ENCODE measurements around the gene AMZ1.

The AMZ1 gene

GRCh38 chr7:2643386-2644219, 44.4 kb upstream of the AMZ1 start:
- Histone ChIP-seq H3K4me3 (peak overlapping the region; percentile 55), H3K4me2 (peak overlapping the region; percentile 97), H3K4me1 (peaks cover 99% of the 10 kb centered on the region), H3K27ac (peak overlapping the region; percentile 82), H3K9me3 (no peaks in the 10 kb centered on the region), H4K20me1 (peaks cover 95% of the 10 kb centered on the region), H3K27me3 (no peaks in the 10 kb centered on the region), H3K9ac (peak overlapping the region; percentile 72), H3K36me3 (peaks cover 51% of the 10 kb centered on the region)
- no peak for TF ChIP-seq Cebpa-rat (IDR thresholded peaks at IDR 0.05)

DNA sequence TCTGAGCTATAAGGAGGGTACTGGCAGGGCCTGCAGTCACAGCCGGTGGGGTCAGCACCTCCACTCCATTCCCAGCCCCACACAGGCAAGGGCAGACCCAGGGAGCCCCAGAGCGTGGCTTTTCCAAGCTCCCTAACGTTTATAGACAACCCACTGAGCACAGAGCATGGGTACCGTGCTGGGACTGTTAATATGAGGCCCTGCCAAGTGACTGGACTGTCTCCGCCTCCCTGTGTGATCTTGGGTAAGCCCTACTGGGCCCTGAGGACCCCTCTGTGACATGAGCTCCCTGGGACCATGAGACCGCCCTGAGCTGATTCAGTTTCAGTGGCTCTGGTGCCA, 43.8 kb upstream of the AMZ1 start:
- peaks cover 51% of the 10 kb centered on the region for H3K36me3 ChIP-seq
- H3K27me3 ChIP-seq, result no peaks in the 10 kb centered on the region
- peak overlapping the region; percentile 82 for H3K27ac ChIP-seq
- H3K9me3 ChIP-seq, result no peaks in the 10 kb centered on the region
- peaks cover 96% of the 10 kb centered on the region for H3K4me1 ChIP-seq
- TF ChIP-seq Cebpa-rat (IDR thresholded peaks at IDR 0.05), result no peak
- H3K4me3 ChIP-seq, result peak overlapping the region; percentile 55
- H3K9ac ChIP-seq, result peak overlapping the region; percentile 72
- peaks cover 95% of the 10 kb centered on the region for H4K20me1 ChIP-seq
- peak overlapping the region; percentile 97 for H3K4me2 ChIP-seq

DNA sequence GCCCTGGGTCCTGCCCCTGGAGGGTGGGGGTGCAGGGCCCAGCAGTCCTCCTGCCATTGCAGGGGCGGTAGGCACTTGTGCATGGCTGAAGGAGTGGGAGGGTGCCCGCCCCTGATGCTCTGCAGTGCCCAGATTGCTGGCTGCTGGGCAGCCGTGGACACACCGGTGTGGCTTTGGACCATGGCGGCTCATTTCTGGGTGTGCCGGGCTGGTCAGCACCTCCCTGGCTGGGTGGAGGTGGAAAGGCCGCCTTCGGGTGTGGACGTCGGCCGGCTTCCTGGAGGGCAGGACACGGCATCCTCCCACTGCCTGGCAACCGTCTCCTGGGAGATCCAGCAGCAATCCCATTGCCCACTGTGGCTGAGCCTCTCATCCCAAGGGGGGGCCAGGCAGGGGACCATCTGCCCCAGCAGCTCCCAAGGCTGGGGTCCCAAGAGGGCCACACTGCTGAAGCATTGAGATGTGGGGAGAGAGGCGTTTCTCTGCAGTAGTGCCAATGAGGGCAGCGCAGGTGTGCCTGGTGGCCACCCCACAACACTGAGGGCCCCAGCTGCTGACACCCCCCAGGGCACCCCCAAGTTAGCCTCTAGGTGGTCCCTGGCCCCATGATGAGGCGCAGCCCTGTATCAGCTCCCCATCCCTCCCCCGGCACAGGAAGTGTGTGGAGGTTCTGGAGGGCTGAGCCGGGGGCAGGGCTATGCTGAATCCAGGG, 43.3 kb upstream of the AMZ1 start:
- peak overlapping the region; percentile 82 for H3K27ac ChIP-seq
- H3K27me3 ChIP-seq, result no peaks in the 10 kb centered on the region
- H3K9me3 ChIP-seq, result no peaks in the 10 kb centered on the region
- H3K4me2 ChIP-seq, result peak overlapping the region; percentile 97
- peaks cover 51% of the 10 kb centered on the region for H3K36me3 ChIP-seq
- H3K4me1 ChIP-seq, result peaks cover 96% of the 10 kb centered on the region
- no peak for TF ChIP-seq Cebpa-rat (IDR thresholded peaks at IDR 0.05)
- H3K9ac ChIP-seq, result peak overlapping the region; percentile 72
- H4K20me1 ChIP-seq, result peaks cover 95% of the 10 kb centered on the region
- peak overlapping the region; percentile 55 for H3K4me3 ChIP-seq

DNA sequence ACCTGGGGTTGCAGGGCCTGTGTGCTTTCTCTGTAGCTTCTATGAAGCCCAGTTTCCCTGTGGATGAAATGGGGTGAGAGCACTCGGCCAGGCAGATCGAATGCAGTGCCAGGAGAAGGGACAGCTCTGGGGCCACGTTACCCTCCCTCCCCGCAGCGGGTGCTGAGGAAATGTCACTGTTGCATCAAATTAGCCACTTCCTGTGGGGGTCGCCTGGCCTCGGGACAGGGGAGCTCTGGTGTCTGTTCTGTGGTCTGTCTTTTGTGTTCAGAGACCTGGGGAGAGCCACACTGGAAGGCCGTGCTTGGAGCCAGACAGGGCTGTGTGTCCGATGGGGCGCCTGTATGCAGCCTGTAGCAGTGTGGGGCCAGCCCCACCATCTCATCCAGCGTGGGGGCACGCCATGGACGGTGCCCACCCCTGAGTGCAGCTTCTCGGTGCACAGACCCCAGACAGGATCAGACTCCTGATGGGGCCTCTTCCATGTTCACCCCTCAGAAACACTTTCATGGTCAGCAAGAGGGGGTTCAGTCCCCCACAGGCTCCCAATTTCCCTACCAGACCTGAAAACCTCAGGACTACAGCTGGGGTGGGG, 42.6 kb upstream of the AMZ1 start:
- H3K4me1 ChIP-seq, result peaks cover 96% of the 10 kb centered on the region
- H3K4me3 ChIP-seq, result peak overlapping the region; percentile 55
- peaks cover 95% of the 10 kb centered on the region for H4K20me1 ChIP-seq
- TF ChIP-seq Cebpa-rat (IDR thresholded peaks at IDR 0.05), result peak; percentile 74; the same call in 1 of the 2 replicates
- no peaks in the 10 kb centered on the region for H3K9me3 ChIP-seq
- H3K27ac ChIP-seq, result peak overlapping the region; percentile 82
- peak overlapping the region; percentile 97 for H3K4me2 ChIP-seq
- H3K36me3 ChIP-seq, result peaks cover 51% of the 10 kb centered on the region
- no peaks in the 10 kb centered on the region for H3K27me3 ChIP-seq
- peak overlapping the region; percentile 72 for H3K9ac ChIP-seq

- peak overlapping the region; percentile 34; the same call in 1 of the 2 replicates for H3K9ac ChIP-seq
- TF ChIP-seq Cebpa-rat (IDR thresholded peaks at IDR 0.05), result no peak
- H4K20me1 ChIP-seq, result peaks cover 99% of the 10 kb centered on the region
- no peaks in the 10 kb centered on the region for H3K27me3 ChIP-seq
- peak overlapping the region; percentile 58; the same call in 1 of the 2 replicates for H3K27ac ChIP-seq
- H3K9me3 ChIP-seq, result no peaks in the 10 kb centered on the region
- H3K36me3 ChIP-seq, result peaks cover 58% of the 10 kb centered on the region
- no peak overlapping the region for H3K4me3 ChIP-seq
- peak overlapping the region; percentile 97 for H3K4me2 ChIP-seq
- H3K4me1 ChIP-seq, result peaks cover 96% of the 10 kb centered on the region
Measured at GRCh38 chr7:2646336-2646679, 41.7 kb upstream of the AMZ1 start.

DNA sequence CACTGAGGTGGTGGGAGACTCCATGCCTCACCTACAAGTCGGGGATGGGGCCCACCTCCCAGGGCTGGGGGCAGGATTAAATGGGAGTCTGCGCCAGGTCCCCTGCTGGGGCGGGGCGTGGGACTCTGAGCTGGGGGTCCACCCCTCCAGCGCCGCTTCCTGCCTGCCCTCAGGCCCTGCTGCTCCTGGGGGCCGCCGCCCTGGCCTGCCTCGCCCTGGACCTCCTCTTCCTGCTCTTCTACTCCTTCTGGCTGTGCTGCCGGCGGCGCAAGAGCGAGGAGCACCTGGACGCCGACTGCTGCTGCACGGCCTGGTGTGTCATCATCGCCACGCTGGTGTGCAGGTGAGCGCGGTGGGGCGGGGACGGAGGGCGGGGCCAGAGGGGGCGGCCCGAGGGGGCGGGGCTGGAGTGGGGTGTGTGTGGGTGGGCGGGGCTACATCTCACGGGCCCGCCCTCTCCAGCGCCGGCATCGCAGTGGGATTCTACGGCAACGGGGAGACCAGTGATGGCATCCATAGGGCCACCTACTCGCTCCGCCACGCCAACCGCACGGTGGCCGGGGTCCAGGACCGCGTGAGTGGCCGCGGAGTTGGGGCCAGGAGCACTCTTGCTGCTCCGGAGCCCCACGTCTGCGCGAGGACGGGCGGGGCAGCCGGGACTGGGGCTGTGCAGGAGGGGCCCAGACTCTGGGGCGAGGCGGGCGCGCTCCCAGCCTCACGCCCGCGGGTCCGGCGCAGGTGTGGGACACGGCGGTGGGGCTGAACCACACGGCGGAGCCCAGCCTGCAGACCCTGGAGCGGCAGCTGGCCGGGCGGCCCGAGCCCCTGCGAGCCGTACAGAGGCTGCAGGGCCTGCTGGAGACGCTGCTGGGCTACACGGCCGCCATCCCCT, 41.1 kb upstream of the AMZ1 start:
- Histone ChIP-seq H3K36me3 (peaks cover 64% of the 10 kb centered on the region), H4K20me1 (peaks cover 100% of the 10 kb centered on the region), H3K4me2 (peak overlapping the region; percentile 97), H3K27ac (peak overlapping the region; percentile 58; the same call in 1 of the 2 replicates), H3K27me3 (no peaks in the 10 kb centered on the region), H3K9ac (peak overlapping the region; percentile 34; the same call in 1 of the 2 replicates), H3K4me1 (peaks cover 96% of the 10 kb centered on the region), H3K9me3 (no peaks in the 10 kb centered on the region), H3K4me3 (no peak overlapping the region)
- TF ChIP-seq Cebpa-rat (IDR thresholded peaks at IDR 0.05), result no peak

DNA sequence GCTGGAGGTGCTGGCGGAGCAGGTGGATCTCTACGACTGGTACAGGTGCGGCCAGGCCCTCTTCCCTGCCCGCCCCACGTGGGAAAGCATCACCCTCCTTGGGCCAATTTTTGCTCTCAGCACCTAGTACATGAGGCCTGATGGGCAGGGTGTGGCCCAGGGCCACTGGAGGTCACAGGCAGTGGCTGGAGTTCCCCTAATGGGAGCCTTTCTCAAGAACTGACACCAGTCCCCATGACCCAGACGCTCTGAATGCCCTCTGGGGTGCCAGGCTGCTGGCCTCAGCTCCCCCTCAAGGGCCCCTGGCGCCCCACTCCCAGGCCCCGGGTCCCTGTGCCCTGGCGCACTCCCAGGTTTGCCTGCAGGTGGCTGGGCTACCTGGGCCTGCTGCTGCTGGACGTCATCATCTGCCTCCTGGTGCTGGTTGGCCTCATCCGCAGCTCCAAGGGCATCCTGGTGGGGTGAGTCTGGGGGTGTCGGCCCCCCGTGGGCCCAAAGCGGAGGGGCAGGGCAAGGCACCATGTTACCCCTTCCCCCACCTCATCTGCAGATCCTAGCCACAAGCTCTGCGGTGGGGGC, 40.3 kb upstream of the AMZ1 start:
- Histone ChIP-seq H3K4me1 (peaks cover 96% of the 10 kb centered on the region), H3K4me3 (no peak overlapping the region), H3K4me2 (peak overlapping the region; percentile 21), H3K36me3 (peaks cover 72% of the 10 kb centered on the region), H3K27ac (peak overlapping the region; percentile 37; the same call in 1 of the 2 replicates), H3K9me3 (no peaks in the 10 kb centered on the region), H3K27me3 (no peaks in the 10 kb centered on the region), H4K20me1 (peaks cover 100% of the 10 kb centered on the region), H3K9ac (no peak overlapping the region)
- TF ChIP-seq Cebpa-rat (IDR thresholded peaks at IDR 0.05), result no peak

- Histone ChIP-seq H3K4me2 (no peak overlapping the region; the same call in 1 of the 2 replicates), H3K9ac (no peak overlapping the region), H3K27ac (peak overlapping the region; percentile 44), H3K4me3 (no peak overlapping the region), H3K27me3 (no peaks in the 10 kb centered on the region), H3K4me1 (peaks cover 88% of the 10 kb centered on the region), H3K9me3 (no peaks in the 10 kb centered on the region), H4K20me1 (peaks cover 92% of the 10 kb centered on the region), H3K36me3 (peaks cover 80% of the 10 kb centered on the region)
- TF ChIP-seq Cebpa-rat (IDR thresholded peaks at IDR 0.05), result no peak
Measured at GRCh38 chr7:2649139-2649838, 38.7 kb upstream of the AMZ1 start.

Data from BLaER1 (cell line).